Pulmonary artery endothelial cell (primary cell): Measurements from ENCODE around the gene ITPK1. TPM values are rescaled to one million over a fixed set of nuclear protein-coding genes. Genes with fewer than 3 reads are reported as not detected.
"Not testable (repeated sequence)": the region's sequence is repeated elsewhere in the genome, so short reads cannot be mapped to it uniquely, and the experiment has no call there.

ENCODE experiments used
- DNase-seq: peaks from one replicate; pipeline ENCODE4 v3.0.0-alpha.2; 2011; ENCODE audit warnings: low read depth, low spot score
- total RNA-seq: library from RNA; depleted of rRNA; stranded (reverse); fragments of >200 nt; gene quantifications from 2 replicates; pipeline ENCODE4 v1.2.3, GENCODE V29; 2014

Gene ITPK1
- total RNA-seq = 28.1 and 47.6 TPM in 2 replicates

- no peak for DNase-seq
These were observed at the start of gene ITPK1 for GRCh38 chr14:93115821-93116675. Gene ITPK1, minus strand, starts transcription at chr14:93115925. Its CDS starts 762 bp downstream, at chr14:93115163.

- DNase-seq = no peak
These were observed 47.8 kb upstream of the ITPK1 start for GRCh38 chr14:93163564-93163963.

- no peak for DNase-seq
These were observed 45.8 kb upstream of the ITPK1 start for GRCh38 chr14:93161411-93161940.

DNA sequence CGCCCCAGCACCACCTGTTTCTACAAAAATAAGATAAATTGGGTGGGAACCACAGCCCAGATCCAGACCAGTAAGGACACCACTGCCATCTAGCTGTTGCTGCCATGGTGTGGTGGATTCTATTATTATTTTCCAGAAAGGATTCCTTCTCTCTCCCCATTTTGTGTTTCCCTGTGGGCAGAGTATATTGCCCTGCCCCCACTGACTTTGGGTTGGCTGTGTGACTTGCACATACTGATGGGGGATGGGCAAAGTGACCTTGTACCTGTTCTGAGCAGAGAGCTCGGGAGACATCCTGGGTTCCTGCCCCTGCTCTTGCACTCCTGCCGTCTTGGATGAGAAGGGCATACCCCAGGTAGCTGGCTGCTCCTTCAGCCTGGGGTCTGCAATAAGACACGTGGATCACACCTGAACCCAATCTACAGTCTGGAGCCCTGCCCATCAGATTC is 44.7 kb upstream of the ITPK1 start:
- DNase-seq = no peak

DNA sequence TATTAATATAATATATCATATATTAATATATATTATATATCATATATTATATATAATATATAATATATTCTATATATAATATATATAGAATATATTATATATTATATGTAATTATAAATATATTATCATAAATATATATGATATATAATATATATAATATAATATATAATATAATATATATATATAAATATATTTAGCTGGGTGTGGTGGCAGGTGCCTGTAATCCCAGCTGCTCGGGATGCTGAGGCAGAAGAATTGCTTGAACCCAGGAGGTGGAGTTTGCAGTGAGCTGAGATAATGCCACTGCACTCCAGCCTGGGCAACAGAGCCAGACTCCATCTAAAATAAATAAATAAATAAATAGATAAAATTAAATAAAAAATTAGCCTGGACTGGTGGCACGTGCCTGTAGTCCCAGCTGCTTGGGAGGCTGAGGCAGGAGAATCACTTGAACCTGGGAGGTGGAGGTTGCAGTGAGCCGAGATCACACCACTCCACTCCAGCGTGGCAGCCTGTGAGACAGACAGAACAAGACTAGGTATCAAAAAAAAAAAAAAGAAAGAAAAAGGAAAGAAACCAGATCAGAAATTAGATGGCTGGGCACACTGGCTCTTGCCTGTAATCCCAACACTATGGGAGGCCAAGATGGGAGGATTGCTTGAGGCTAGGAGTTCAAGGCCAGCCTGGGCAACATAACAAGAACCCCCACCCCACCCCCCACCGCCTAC is 44.1 kb upstream of the ITPK1 start:
- DNase-seq = not testable (repeated sequence)

DNA sequence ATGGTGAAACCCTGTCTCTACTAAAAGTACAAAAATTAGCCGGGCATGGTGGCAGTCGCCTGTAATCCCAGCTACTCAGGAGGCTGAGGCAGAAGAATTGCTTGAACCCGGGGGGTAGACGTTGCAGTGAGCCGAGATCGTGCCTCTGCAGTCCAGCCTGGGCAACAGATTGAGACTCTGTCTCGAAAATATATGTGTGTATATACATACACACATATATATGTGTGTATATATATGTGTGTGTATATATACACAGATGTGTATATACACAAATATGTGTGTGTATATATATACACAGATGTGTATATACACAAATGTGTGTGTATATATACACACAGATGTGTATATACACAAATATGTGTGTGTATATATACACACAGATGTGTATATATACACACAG is 42.6 kb upstream of the ITPK1 start:
- DNase-seq = not testable (repeated sequence)

DNA sequence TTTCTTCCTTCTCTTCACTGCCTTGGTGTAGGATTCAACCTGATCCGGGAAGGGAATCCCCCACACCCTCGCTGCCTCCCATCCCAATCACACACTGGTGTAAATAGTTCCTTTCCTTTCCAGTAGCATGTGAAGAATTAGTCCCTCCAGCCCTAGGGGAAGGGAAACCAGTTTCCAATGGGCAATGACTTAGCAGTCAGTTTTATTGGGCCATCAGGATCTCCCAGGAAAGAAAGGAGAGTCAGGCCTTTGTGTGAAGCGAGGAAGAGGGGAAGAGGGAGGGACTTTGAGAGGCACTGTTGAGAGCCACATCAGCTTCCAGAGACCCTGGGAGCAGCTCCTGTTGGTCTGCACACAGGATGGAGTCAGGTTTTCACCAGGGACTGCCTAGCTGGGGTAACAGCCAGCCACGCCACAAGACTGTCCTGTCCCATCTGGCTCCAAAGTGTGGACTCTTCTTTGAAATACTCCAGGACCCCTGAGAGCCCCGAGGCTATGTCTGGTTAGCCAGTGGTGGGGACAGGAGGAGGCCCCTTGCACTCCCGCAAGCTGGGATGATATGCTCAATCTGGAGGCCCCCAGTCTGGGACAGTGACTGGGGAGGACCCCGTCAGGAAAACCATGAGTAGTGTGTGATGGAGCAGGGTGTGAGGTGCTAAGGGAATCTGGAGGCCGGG is 41.1 kb upstream of the ITPK1 start:
- no peak for DNase-seq

- DNase-seq = no peak
These were observed 39.9 kb upstream of the ITPK1 start for GRCh38 chr14:93155667-93156066.

DNA sequence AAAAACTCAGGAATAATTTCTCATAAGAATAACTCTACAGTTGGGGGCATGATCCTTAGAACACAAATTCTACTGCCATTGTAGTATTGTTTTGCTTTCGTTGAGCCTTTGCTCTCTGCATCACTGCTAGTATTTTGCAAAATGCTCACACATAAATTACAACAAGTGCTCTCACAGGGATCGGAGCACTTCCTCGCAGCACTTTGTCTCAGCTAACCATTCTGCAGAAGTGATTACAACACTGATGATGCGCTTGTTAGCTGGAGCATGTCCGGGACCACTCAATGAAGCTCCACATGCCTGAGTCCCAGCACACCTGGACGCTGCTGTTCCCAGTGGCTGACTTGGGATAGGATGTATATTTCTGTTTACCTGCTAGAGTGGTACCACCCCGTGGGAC is 37.4 kb upstream of the ITPK1 start:
- no peak for DNase-seq

- no peak for DNase-seq
These were observed 34.8 kb upstream of the ITPK1 start for GRCh38 chr14:93150227-93151208.

DNA sequence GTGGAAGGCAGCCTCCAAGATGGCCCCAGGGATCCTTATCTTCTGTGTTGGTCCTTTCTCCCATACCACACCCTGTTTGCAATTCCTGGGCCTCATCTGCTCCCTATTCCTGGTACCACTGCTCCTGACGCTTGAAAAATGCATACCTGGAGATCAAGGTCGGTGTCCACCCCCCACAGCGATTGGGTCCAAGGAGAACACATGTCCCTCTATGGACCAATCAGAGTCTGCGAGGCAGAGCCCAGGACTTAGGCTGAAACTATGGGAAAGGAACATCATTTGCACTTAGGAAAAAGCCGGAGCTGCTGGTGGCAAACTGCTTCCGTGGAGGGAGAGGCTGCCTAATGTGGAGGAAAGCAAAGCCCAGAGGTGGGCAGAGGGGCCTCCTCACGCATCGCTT is 33.3 kb upstream of the ITPK1 start:
- DNase-seq = no peak

- DNase-seq = no peak
These were observed 30.4 kb upstream of the ITPK1 start for GRCh38 chr14:93146119-93146518.

- DNase-seq = no peak
These were observed 27.3 kb upstream of the ITPK1 start for GRCh38 chr14:93142854-93143652.

GRCh38 chr14:93137864-93138263 is 22.1 kb upstream of the ITPK1 start:
- no peak for DNase-seq

DNA sequence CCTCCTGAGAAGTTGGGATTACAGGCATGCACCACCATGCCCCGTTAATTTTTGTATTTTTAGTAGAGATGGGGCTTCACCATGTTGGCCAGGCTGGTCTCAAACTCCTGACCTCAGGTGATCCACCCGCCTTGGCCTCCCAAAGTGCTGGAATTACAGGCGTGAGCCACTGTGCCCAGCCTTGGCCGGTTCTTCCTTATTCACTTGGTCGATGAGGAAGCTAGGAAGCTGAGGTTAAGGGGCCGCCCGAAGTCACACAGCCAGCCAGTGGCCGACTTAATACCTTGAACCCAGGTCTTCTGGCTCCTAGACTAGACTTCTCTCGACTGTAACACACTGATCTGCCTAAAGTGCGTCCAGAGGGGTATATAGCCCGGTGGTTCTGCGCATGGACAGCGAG is 20.8 kb upstream of the ITPK1 start:
- DNase-seq = not testable (repeated sequence)

- no peak for DNase-seq
These were observed 20.3 kb upstream of the ITPK1 start for GRCh38 chr14:93136009-93136408.

GRCh38 chr14:93135399-93135798 is 19.7 kb upstream of the ITPK1 start:
- DNase-seq = no peak

DNA sequence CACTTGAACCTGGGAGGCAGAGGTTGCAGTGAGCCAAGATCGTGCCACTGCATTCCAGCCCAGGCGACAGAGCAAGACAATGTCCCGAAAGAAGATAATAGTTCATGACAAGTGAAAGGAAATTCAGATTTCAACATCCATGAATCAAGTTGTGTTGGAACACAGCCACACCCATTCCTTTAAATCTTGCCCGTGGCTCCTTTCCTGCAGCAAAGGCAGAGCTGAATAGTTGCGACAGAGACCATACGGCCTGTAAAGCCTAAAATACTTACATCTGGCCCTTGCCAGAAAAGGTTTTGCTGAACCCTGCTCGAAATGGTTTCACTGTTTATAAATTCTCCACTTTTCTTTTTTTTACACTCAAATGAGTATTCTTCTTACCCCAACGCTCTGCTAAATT is 17.7 kb upstream of the ITPK1 start:
- no peak for DNase-seq

DNA sequence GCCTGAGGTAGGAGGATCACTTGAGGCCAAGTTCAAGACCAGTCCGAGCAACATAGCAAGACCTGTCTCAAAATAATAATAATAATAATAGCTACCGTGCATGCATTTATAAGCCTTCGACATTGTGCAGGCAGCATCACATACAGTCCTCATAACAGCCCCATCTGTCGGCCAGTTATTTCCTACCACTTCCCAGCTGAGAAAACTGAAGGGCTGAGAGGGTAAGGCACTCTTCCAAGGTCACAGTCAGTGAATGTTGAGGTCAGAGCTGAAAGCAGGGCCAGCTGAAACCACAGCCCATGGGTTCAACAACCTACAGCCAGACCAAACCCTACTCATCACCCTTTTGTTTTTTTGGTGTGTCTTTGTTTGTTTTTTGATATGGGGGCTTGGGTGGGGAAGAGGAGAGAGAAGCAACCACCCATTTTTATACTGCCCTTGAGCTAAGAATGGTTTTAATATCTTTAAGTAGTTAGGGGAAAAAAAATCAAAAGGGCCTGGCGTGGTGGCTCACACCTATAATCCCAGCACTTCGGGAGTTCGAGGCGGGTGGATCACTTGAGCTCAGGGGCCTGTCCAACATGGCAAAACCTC is 16.8 kb upstream of the ITPK1 start:
- no peak for DNase-seq
